Skeletal muscle tissue (tissue), 1 donor: Measurements from ENCODE around the gene CDA. TPM values are rescaled to one million over a fixed set of nuclear protein-coding genes. Genes with fewer than 3 reads are reported as not detected.

Experiments used
- total RNA-seq: library from RNA; depleted of rRNA; stranded (reverse); fragments of >200 nt; gene quantifications from one replicate; pipeline ENCODE4 v1.2.3, GENCODE V29; 2014

Gene CDA
- total RNA-seq, 1 donor from 2014 or later: not detected

Other genes starting within 250 kb of the CDA start
- 0.52 TPM for gene CAMK2N1, start 102.9 kb upstream of the CDA start, total RNA-seq
- 15.1 TPM for gene MUL1, start 80.9 kb upstream of the CDA start, total RNA-seq
- 0.52 TPM for gene FAM43B, start 36.5 kb upstream of the CDA start, total RNA-seq
- 56.4 TPM for gene PINK1, start 44.4 kb downstream of the CDA start, total RNA-seq
- gene DDOST, start 72.3 kb downstream of the CDA start, total RNA-seq: 146 TPM
- gene KIF17, start 128.9 kb downstream of the CDA start, total RNA-seq: 3.7 TPM
- under 0.01 TPM for gene SH2D5, start 143.6 kb downstream of the CDA start, total RNA-seq
- 192 TPM for gene HP1BP3, start 198.2 kb downstream of the CDA start, total RNA-seq